HG03039 (cell line): ENCODE results near the gene ANAPC1.
A peak's percentile ranks its signal among the peaks of the same experiment; 100 is the strongest.
"Not testable (repeated sequence)": the region's sequence is repeated elsewhere in the genome, so short reads cannot be mapped to it uniquely, and the experiment has no call there.

Source experiments
- ATAC-seq: cut with Tn5 transposase; IDR thresholded peaks from one replicate; pipeline ENCODE4 v1.9.1; 2021; ENCODE audit warnings: mild to moderate bottlenecking, moderate library complexity; ENCODE audit not compliant: unreplicated experiment

The ANAPC1 gene

GRCh38 chr2:111747410-111748115 is 136.4 kb downstream of the ANAPC1 start:
- peak; percentile 93 for ATAC-seq

- not testable (repeated sequence) for ATAC-seq
Observed at GRCh38 chr2:111744751-111745150, 139.2 kb downstream of the ANAPC1 start.

DNA sequence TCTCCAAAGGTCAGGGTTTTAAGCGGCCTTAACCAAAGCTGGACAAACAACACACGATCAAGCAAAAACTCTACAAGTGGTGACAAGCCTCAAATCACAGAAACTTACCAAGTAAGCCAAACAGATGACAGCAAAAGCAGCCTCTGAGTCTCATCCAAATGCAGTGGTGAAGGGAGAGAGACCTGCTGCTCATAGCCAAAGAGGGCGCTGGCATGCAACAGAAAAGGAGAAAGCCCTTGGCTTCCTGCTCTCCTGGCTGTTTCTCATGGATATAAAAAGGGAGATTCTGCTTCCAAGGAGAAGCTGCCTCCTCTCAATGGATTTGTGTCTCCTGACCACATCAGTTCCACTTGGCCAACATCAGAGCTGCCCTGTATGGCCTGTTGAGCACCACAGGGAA is 142.5 kb downstream of the ANAPC1 start:
- not testable (repeated sequence) for ATAC-seq

GRCh38 chr2:111735838-111736721 is 147.9 kb downstream of the ANAPC1 start:
- ATAC-seq = not testable (repeated sequence)

GRCh38 chr2:111735420-111735819 is 148.6 kb downstream of the ANAPC1 start:
- ATAC-seq = not testable (repeated sequence)

- ATAC-seq = not testable (repeated sequence)
Observed at GRCh38 chr2:111729812-111730458, 154.1 kb downstream of the ANAPC1 start.

GRCh38 chr2:111727611-111728110 is 156.3 kb downstream of the ANAPC1 start:
- not testable (repeated sequence) for ATAC-seq

- ATAC-seq = not testable (repeated sequence)
Observed at GRCh38 chr2:111725742-111726141, 158.3 kb downstream of the ANAPC1 start.

GRCh38 chr2:111719610-111720009 is 164.4 kb downstream of the ANAPC1 start:
- not testable (repeated sequence) for ATAC-seq
